ENCODE results near the gene UAP1L1. TPM values are rescaled to one million over a fixed set of nuclear protein-coding genes. Genes with fewer than 3 reads are reported as not detected.

Gene UAP1L1
- total and polyA plus RNA-seq, 2 of the 8 experiments (the other 6 are each of a cell fraction or from before 2014, with no cell fraction given) = 2.0 to 5.4 TPM

DNA sequence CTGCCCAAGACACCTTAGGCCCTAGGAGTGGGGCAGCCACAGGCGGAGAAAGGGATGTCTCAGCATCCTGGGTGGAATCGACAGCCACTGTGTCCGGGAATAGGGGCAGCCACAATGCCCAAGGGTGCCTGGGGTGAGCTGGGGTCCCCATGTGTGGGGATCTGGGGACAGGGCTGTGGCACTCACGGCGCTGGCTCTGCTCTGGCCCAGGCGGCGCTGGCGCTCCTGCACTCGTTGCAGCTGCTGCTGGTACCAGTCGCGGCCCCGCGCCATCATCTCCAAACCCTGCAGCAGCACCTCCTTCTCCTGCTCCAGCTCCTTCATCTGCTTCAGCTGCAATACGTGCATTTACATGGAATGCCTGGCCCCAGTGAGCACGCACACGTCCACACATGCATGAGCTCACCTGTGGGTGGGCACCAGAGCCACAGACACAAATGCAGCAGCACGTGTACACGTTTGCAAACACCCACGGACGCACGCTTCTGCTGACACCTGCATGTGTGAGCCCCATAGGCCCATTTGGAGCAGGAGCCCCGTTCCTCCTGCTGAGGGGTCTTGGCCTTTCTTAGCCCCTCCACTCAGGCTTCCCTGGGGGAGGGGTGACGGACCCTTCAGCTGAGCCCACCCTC lies 11.9 kb upstream of the UAP1L1 start:
- no peaks in the 10 kb centered on the region for H3K36me3 ChIP-seq (ENCODE audit: control insufficient read depth in 2 of 4, insufficient read depth in 4 of 4, low read length in 3 of 4)
- H4K91ac ChIP-seq (replicated peaks; ENCODE audit: insufficient read length, low read length) = no peak overlapping the region
- no peak overlapping the region for H3K23ac ChIP-seq (ENCODE audit: insufficient read length)
- H3K79me1 ChIP-seq (ENCODE audit: low read depth, low read length) = peaks cover 2% of the 10 kb centered on the region; the same call in 1 of the 2 replicates
- H4K8ac ChIP-seq (ENCODE audit: extremely low read depth, insufficient read depth, low read length) = no peak overlapping the region
- H2AK5ac ChIP-seq (ENCODE audit: low read depth, low read length) = no peak overlapping the region
- H3K23me2 ChIP-seq (ENCODE audit: low read depth, low read length) = peaks cover 7% of the 10 kb centered on the region; the same call in 1 of the 2 replicates
- H3K79me2 ChIP-seq (ENCODE audit: control insufficient read depth in 1 of 2, insufficient read depth in 2 of 2, low read length in 2 of 2) = no peaks in the 10 kb centered on the region
- H2BK5ac ChIP-seq (ENCODE audit: low read depth, low read length) = no peak overlapping the region; the same call in 1 of the 2 replicates
- peaks cover 0 to 18% (median 11%) of the 10 kb centered on the region in 4 experiments; a peak in 5 of 7 replicates for H3K4me1 ChIP-seq (replicated peaks in 1 of 4; ENCODE audit: control insufficient read depth in 3 of 4, insufficient read depth in 4 of 4, low read length in 3 of 4)
- H4K5ac ChIP-seq (ENCODE audit: insufficient read length, low read depth, low read length) = no peak overlapping the region
- H3K56ac ChIP-seq (replicated peaks; ENCODE audit: insufficient read length, low read depth, low read length) = no peak overlapping the region
- H3K4me2 ChIP-seq (ENCODE audit: insufficient read depth in 1 of 2, low read depth in 2 of 2, low read length in 2 of 2) = no peak overlapping the region
- H3K9me3 ChIP-seq (ENCODE audit: insufficient read depth in 2 of 2, low read depth in 1 of 2, low read length in 1 of 2) = no peaks in the 10 kb centered on the region
- H4K20me1 ChIP-seq (replicated peaks in 1 of 2; ENCODE audit: control insufficient read depth in 1 of 2, insufficient read depth in 2 of 2, low read length in 2 of 2) = peaks cover 23 to 25% of the 10 kb centered on the region in 2 experiments
- H3K4ac ChIP-seq (replicated peaks; ENCODE audit: insufficient read length, low read depth, low read length) = no peak overlapping the region
- no peak overlapping the region for H3K18ac ChIP-seq (ENCODE audit: extremely low read depth, low read length)
- FAIRE-seq (no peak), DNase-seq (ENCODE audit: low read depth in 1 of 2, low spot score in 2 of 2) (no peak)
- ChIA-PET POLR2A (ENCODE audit: partially characterized antibody) (interaction anchor here (1.1 to 1.5 kb wide), 5 partner anchors 10 to 337 kb away, joined by 3 to 4 read pairs (median 4); no protein-coding TSS in a partner anchor), CTCF (ENCODE audit: partially characterized antibody) (interaction anchor here (0.6 to 13.5 kb wide), 18 partner anchors 8 to 324 kb away, joined by 3 to 291 read pairs (median 8); partner anchors contain the start of genes ABCA2, ENTPD2, FUT7 and MAN1B1)
- H3K4me3 ChIP-seq (ENCODE audit: extremely low read depth in 1 of 4, insufficient read depth in 2 of 4, low read depth in 3 of 4, low read length in 4 of 4) = no peak overlapping the region
- 96% methylated on average over 23 of the region's 23 CpGs; no CpG with 5 or more reads in 1 of the 2 experiments for WGBS, 2 experiments (ENCODE audit: extremely low coverage in 1 of 2, insufficient coverage in 1 of 2, insufficient read length in 1 of 2, insufficient replicate concordance in 2 of 2, low coverage in 1 of 2, low lambda C conversion rate in 2 of 2, missing lambda C conversion rate in 1 of 2)
- H2BK15ac ChIP-seq (ENCODE audit: low read length) = no peak overlapping the region
- H2AFZ ChIP-seq (ENCODE audit: low read length) = no peak overlapping the region
- no peak overlapping the region for H2BK120ac ChIP-seq (replicated peaks; ENCODE audit: low read depth, low read length)
- H2BK12ac ChIP-seq (ENCODE audit: low read depth, low read length) = no peak overlapping the region
- peaks cover 0 to 15% (median 7%) of the 10 kb centered on the region in 4 experiments; a peak in 5 of 7 replicates for H3K27me3 ChIP-seq (replicated peaks in 1 of 4; ENCODE audit: control insufficient read depth in 3 of 4, extremely low read depth in 1 of 4, insufficient read depth in 3 of 4, low read length in 3 of 4)
- H2BK20ac ChIP-seq (ENCODE audit: low read length) = no peak overlapping the region
- H3K9ac ChIP-seq (replicated peaks in 1 of 4; ENCODE audit: extremely low read depth in 1 of 4, low read depth in 3 of 4, low read length in 3 of 4) = no peak overlapping the region
- no peak overlapping the region for H3K27ac ChIP-seq (ENCODE audit: low read depth, low read length)
- no peak overlapping the region for H3K14ac ChIP-seq (ENCODE audit: insufficient read length)
- TF ChIP-seq CEBPB (IDR thresholded peaks at IDR 0.05; ENCODE audit: low read depth, low read length) = no peak
- TF ChIP-seq EP300 (IDR thresholded peaks at IDR 0.05; ENCODE audit: borderline replicate concordance in 1 of 2, low read depth in 2 of 2, low read length in 2 of 2) = no peak
- TF ChIP-seq NRF1 (IDR thresholded peaks at IDR 0.05; ENCODE audit: low read depth, low read length) = no peak
- TF ChIP-seq BACH1 (IDR thresholded peaks at IDR 0.05; ENCODE audit: low read length) = no peak
- TF ChIP-seq HDAC6 (IDR thresholded peaks at IDR 0.05; ENCODE audit: low read depth, low read length) = no peak
- TF ChIP-seq RFX5 (IDR thresholded peaks at IDR 0.05; ENCODE audit: borderline replicate concordance, low read depth, low read length) = no peak
- no peak for TF ChIP-seq BCL11A (IDR thresholded peaks at IDR 0.05; ENCODE audit: low read depth in 2 of 2, low read length in 2 of 2)
- no peak for TF ChIP-seq ASH2L (IDR thresholded peaks at IDR 0.05; ENCODE audit: low read length)
- no peak for TF ChIP-seq JUND (IDR thresholded peaks at IDR 0.05; ENCODE audit: low read length)
- TF ChIP-seq CREB1 (IDR thresholded peaks at IDR 0.05) = no peak
- no peak for TF ChIP-seq POU5F1 (IDR thresholded peaks at IDR 0.05; ENCODE audit: low read depth, low read length)
- no peak for TF ChIP-seq GTF2F1 (IDR thresholded peaks at IDR 0.05; ENCODE audit: borderline replicate concordance, low read depth, low read length)
